Parathyroid adenoma (tissue), 2 donors: ENCODE measurements around the gene CACNG1.
"Not testable (repeated sequence)": the region's sequence is repeated elsewhere in the genome, so short reads cannot be mapped to it uniquely, and the experiment has no call there.

Source experiments
- H2AFZ ChIP-seq: fragments of 300-600 bp; sonication (generic); one replicate; pipeline ENCODE4 v1.7.0; 2017; ENCODE audit warnings: antibody characterized with exemption, mild to moderate bottlenecking
- H3K27ac ChIP-seq: fragments of 300-600 bp; sonication (generic); one replicate; pipeline ENCODE4 v1.7.0; 2017
- H3K27me3 ChIP-seq: fragments of 300-600 bp; sonication (generic); one replicate; pipeline ENCODE4 v1.7.0; 2017; ENCODE audit warnings: low read length; ENCODE audit not compliant: control insufficient read depth, insufficient read depth
- H3K36me3 ChIP-seq: fragments of 300-600 bp; sonication (generic); one replicate; pipeline ENCODE4 v1.7.0; 2017; ENCODE audit warnings: low read length; ENCODE audit not compliant: control insufficient read depth, insufficient read depth
- H3K4me1 ChIP-seq: fragments of 300-600 bp; sonication (generic); one replicate; pipeline ENCODE4 v1.7.0; 2017; ENCODE audit warnings: control low read depth
- H3K4me2 ChIP-seq: fragments of 300-600 bp; sonication (generic); one replicate; pipeline ENCODE4 v1.7.0; 2017; ENCODE audit warnings: low read length
- H3K4me3 ChIP-seq: fragments of 300-600 bp; sonication (generic); one replicate; pipeline ENCODE4 v1.7.0; 2017; ENCODE audit warnings: low read depth, low read length
- H3K79me2 ChIP-seq: fragments of 300-600 bp; sonication (generic); one replicate; pipeline ENCODE4 v1.7.0; 2017; ENCODE audit warnings: control low read depth
- H3K9ac ChIP-seq: fragments of 300-600 bp; sonication (generic); one replicate; pipeline ENCODE4 v1.7.0; 2017; ENCODE audit warnings: mild to moderate bottlenecking
- H3K9me3 ChIP-seq: fragments of 300-600 bp; sonication (generic); one replicate; pipeline ENCODE4 v1.7.0; 2017; ENCODE audit warnings: low read length; ENCODE audit not compliant: control insufficient read depth
- CTCF ChIP-seq: fragments of 300-600 bp; sonication (generic); IDR thresholded peaks from one replicate; pipeline ENCODE4 v1.7.0; 2017; ENCODE audit warnings: antibody characterized with exemption, mild to moderate bottlenecking
- donor health status: primary hyperparathyroidism.

Gene CACNG1

GRCh38 chr17:67033613-67034012 is 10.7 kb upstream of the CACNG1 start:
- H3K9me3 ChIP-seq = no peaks in the 10 kb centered on the region
- H3K27ac ChIP-seq = no peak overlapping the region
- no peaks in the 10 kb centered on the region for H3K27me3 ChIP-seq
- H3K36me3 ChIP-seq = no peaks in the 10 kb centered on the region
- no peak for TF ChIP-seq CTCF
- no peak overlapping the region for H2AFZ ChIP-seq
- no peak overlapping the region for H3K4me2 ChIP-seq
- no peak overlapping the region for H3K4me3 ChIP-seq
- no peaks in the 10 kb centered on the region for H3K4me1 ChIP-seq
- H3K79me2 ChIP-seq = no peaks in the 10 kb centered on the region
- H3K9ac ChIP-seq = no peak overlapping the region

- no peak overlapping the region for H3K9ac ChIP-seq
- no peaks in the 10 kb centered on the region for H3K36me3 ChIP-seq
- TF ChIP-seq CTCF = no peak
- H3K27ac ChIP-seq = no peak overlapping the region
- no peaks in the 10 kb centered on the region for H3K79me2 ChIP-seq
- no peaks in the 10 kb centered on the region for H3K27me3 ChIP-seq
- no peaks in the 10 kb centered on the region for H3K9me3 ChIP-seq
- H3K4me3 ChIP-seq = no peak overlapping the region
- no peaks in the 10 kb centered on the region for H3K4me1 ChIP-seq
- no peak overlapping the region for H3K4me2 ChIP-seq
- H2AFZ ChIP-seq = no peak overlapping the region
These were observed 8.9 kb upstream of the CACNG1 start for GRCh38 chr17:67035131-67036083.

GRCh38 chr17:67038861-67039365 is 5.4 kb upstream of the CACNG1 start:
- Histone ChIP-seq H3K79me2 (no peaks in the 10 kb centered on the region), H3K9me3 (no peaks in the 10 kb centered on the region), H3K4me3 (no peak overlapping the region), H3K4me1 (no peaks in the 10 kb centered on the region), H3K27ac (no peak overlapping the region), H3K36me3 (no peaks in the 10 kb centered on the region), H3K4me2 (no peak overlapping the region), H3K27me3 (no peaks in the 10 kb centered on the region), H2AFZ (no peak overlapping the region), H3K9ac (no peak overlapping the region)
- TF ChIP-seq CTCF = no peak

GRCh38 chr17:67040652-67041051 is 3.7 kb upstream of the CACNG1 start:
- Histone ChIP-seq H3K36me3 (no peaks in the 10 kb centered on the region), H3K27me3 (no peaks in the 10 kb centered on the region), H3K4me1 (no peaks in the 10 kb centered on the region), H3K27ac (no peak overlapping the region), H3K9me3 (no peaks in the 10 kb centered on the region), H3K79me2 (no peaks in the 10 kb centered on the region), H3K9ac (no peak overlapping the region), H2AFZ (no peak overlapping the region), H3K4me3 (no peak overlapping the region), H3K4me2 (no peak overlapping the region)
- no peak for TF ChIP-seq CTCF

- H3K4me3 ChIP-seq = not testable (repeated sequence)
These were observed 3.2 kb upstream of the CACNG1 start for GRCh38 chr17:67041119-67041518.

More at GRCh38 chr17:67041119-67041518, 3.2 kb upstream of the CACNG1 start:
- H3K9me3 ChIP-seq, H2AFZ ChIP-seq, H3K79me2 ChIP-seq, H3K36me3 ChIP-seq, H3K4me2 ChIP-seq, H3K4me1 ChIP-seq, H3K27ac ChIP-seq, H3K27me3 ChIP-seq, H3K9ac ChIP-seq: not testable (repeated sequence)
